ENCODE data around the gene AKAP13. TPM values are rescaled to one million over a fixed set of nuclear protein-coding genes. Genes with fewer than 3 reads are reported as not detected.

The AKAP13 gene
- total and polyA plus RNA-seq, 3 donors from 2014 or later = 79.5 to 207 (median 187) TPM

GRCh38 chr15:85781099-85781498, 400.7 kb downstream of the AKAP13 start:
- no peak for DNase-seq
- Histone ChIP-seq H3K27ac (peak overlapping the region in 1 of 2 donors; percentile 3), H3K9me3 (no peaks in the 10 kb centered on the region), H3K36me3 (ENCODE audit: low read depth, missing control alignments) (no peaks in the 10 kb centered on the region), H3K4me1 (peaks cover 38% of the 10 kb centered on the region), H3K27me3 (no peaks in the 10 kb centered on the region), H3K4me3 (no peak overlapping the region)
- 36 to 61% methylated on average over 7 of the region's 7 CpGs for WGBS, 2 donors
- intact Hi-C loops (cut with DNase I; ENCODE audit: low total_unique reads) = no loop called here
- no peak for TF ChIP-seq POLR2A (IDR thresholded peaks at IDR 0.05)
- no peak for TF ChIP-seq CTCF (IDR thresholded peaks at IDR 0.05)

GRCh38 chr15:85782064-85782463, 401.7 kb downstream of the AKAP13 start:
- H3K27ac ChIP-seq = no peak overlapping the region
- DNase-seq = no peak
- H3K4me1 ChIP-seq = peaks cover 46% of the 10 kb centered on the region
- no peak for TF ChIP-seq CTCF (IDR thresholded peaks at IDR 0.05)
- no peak for TF ChIP-seq POLR2A (IDR thresholded peaks at IDR 0.05)
- H3K4me3 ChIP-seq = no peak overlapping the region
- intact Hi-C loops (cut with DNase I; ENCODE audit: low total_unique reads) = no loop called here
- no peaks in the 10 kb centered on the region for H3K27me3 ChIP-seq
- WGBS, 2 donors = 71 to 89% methylated on average over 6 of the region's 6 CpGs
- H3K9me3 ChIP-seq = no peaks in the 10 kb centered on the region
- H3K36me3 ChIP-seq (ENCODE audit: low read depth, missing control alignments) = no peaks in the 10 kb centered on the region

- no peaks in the 10 kb centered on the region for H3K36me3 ChIP-seq (ENCODE audit: low read depth, missing control alignments)
- no peak overlapping the region for H3K4me3 ChIP-seq
- H3K9me3 ChIP-seq = no peaks in the 10 kb centered on the region
- no peaks in the 10 kb centered on the region for H3K27me3 ChIP-seq
- peaks cover 46% of the 10 kb centered on the region for H3K4me1 ChIP-seq
- TF ChIP-seq POLR2A (IDR thresholded peaks at IDR 0.05) (no peak), CTCF (IDR thresholded peaks at IDR 0.05) (no peak)
- peak; percentile 76 for DNase-seq
- intact Hi-C loops (cut with DNase I; ENCODE audit: low total_unique reads) = no loop called here
- peak overlapping the region; percentile 47 to 63 for H3K27ac ChIP-seq
- 40 to 45% methylated on average over 10 of the region's 10 CpGs for WGBS, 2 donors
These were observed 405.7 kb downstream of the AKAP13 start for GRCh38 chr15:85785887-85786780.

- Histone ChIP-seq H3K27ac (peak overlapping the region; percentile 47 to 63), H3K27me3 (no peaks in the 10 kb centered on the region), H3K36me3 (ENCODE audit: low read depth, missing control alignments) (no peaks in the 10 kb centered on the region), H3K9me3 (no peaks in the 10 kb centered on the region), H3K4me1 (peaks cover 40% of the 10 kb centered on the region), H3K4me3 (no peak overlapping the region)
- DNase-seq = no peak
- WGBS, 2 donors = 78 to 79% methylated on average over 3 of the region's 3 CpGs
- intact Hi-C loops (cut with DNase I; ENCODE audit: low total_unique reads) = no loop called here
- no peak for TF ChIP-seq CTCF (IDR thresholded peaks at IDR 0.05)
These were observed 406.3 kb downstream of the AKAP13 start for GRCh38 chr15:85786781-85787114.

Data from testis (tissue), 3 donors.